HG03565 (cell line): ENCODE data around the gene DTNB.
"Not testable (repeated sequence)": the region's sequence is repeated elsewhere in the genome, so short reads cannot be mapped to it uniquely, and the experiment has no call there.

ENCODE experiments used
- ATAC-seq: cut with Tn5 transposase; IDR thresholded peaks from one replicate; pipeline ENCODE4 v1.9.1; 2021; ENCODE audit warnings: mild to moderate bottlenecking, moderate library complexity; ENCODE audit not compliant: unreplicated experiment

DTNB gene

GRCh38 chr2:25673300-25674076 is at the start of gene DTNB:
DTNB (minus strand) TSS chr2:25673577; CDS start chr2:25652660, 20,917 bp downstream.
- ATAC-seq: peak; percentile 53

GRCh38 chr2:25722224-25722623 is 48.8 kb upstream of the DTNB start:
- ATAC-seq: no peak

- ATAC-seq: no peak
These were observed 47.2 kb upstream of the DTNB start for GRCh38 chr2:25720575-25720974.

- ATAC-seq: no peak
These were observed 41.4 kb upstream of the DTNB start for GRCh38 chr2:25714740-25715139.

GRCh38 chr2:25712455-25712854 is 39.1 kb upstream of the DTNB start:
- ATAC-seq: no peak

DNA sequence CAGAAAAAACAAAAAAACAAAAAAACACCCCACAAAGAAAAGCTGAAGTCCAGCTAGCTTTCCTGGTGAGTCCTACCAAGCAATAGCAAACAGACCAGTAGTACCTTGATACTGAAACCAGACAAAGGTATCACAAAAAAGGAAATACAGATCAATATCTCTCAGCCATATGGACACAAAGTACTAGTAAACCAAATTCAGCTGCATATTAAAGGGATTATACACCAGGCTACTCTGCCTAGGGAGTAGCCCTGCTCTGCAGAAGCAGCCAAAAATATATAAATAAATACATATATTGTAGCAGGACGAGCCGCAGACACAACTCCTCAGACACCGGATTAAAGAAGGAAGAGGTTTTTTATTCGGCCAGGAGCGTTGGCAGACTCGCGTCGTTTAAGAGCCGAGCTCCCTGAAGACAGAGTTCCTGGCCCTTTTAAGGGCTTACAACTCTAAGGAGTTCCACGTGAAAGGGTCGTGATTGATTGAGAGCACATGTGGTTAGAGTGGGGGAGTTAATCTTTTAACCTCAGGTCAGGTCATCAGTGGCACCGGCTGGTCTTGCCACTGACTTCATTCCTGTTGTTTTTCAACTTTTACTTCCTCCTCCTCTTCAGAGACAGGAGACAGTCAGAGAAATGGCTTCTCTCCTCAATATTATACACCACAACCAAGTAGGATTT is 38.4 kb upstream of the DTNB start:
- no peak for ATAC-seq

GRCh38 chr2:25710750-25711149 is 37.4 kb upstream of the DTNB start:
- ATAC-seq: no peak

DNA sequence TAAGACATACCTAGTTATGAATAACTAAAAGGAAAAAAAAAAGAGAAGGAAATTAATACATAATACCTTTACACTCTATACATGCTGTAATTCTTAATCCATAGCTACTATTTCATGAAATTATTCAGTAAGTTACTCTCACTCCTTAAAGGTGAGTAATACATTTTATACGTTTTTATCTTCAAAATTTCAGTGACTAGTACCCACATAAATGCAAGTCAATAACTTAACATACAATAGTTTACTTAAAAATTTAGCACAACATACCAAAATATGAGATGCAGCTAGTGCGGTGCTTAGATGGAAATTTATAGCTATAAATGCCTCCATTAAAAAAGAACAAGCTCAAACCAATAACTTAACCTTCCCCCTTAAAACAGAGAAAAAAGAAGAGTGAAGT is 36.0 kb upstream of the DTNB start:
- ATAC-seq: no peak

- no peak for ATAC-seq
These were observed 34.7 kb upstream of the DTNB start for GRCh38 chr2:25707927-25708590.

- not testable (repeated sequence) for ATAC-seq
These were observed 32.2 kb upstream of the DTNB start for GRCh38 chr2:25705575-25705974.

DNA sequence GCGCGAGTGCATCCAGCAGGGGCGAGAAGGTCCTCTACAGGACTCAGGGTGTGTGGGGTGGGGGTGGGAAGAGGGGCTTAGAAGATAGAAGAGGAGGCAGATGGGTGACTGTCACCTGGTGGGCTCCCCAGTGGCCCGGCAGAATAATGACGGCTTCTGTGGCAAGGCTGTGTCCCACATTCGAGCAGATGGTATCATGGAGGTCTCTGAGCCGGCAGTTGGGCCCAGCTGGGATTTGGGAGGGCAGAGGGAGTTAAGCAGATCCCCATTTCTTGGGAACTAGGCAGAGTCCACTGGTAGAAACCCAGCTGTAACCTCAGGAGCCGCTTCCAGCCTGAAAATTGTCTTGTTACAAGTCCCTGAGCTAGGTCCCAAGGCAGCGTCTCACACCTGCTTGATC is 28.4 kb upstream of the DTNB start:
- no peak for ATAC-seq

DNA sequence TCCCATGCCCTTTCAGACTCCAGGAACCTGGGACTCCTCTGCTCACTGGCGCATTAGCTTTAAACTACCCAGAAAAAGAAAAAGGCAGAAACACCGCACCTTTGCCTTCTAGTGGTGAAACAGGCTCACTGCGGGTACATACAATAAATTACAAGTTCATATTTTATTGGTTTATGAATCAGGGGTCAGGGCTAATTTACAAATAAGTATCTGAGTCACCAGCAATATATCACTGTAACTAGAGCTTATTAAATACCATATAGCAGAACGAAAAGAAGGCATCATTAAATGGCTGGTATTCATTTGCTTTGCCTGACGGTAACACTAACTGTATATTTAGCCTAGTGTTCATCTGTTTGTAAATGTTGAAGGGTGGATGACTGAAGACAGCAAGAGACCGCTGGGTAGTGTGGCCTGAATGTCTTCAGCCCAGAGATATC is 26.9 kb upstream of the DTNB start:
- no peak for ATAC-seq

- no peak for ATAC-seq
These were observed 25.8 kb upstream of the DTNB start for GRCh38 chr2:25699216-25699615.

DNA sequence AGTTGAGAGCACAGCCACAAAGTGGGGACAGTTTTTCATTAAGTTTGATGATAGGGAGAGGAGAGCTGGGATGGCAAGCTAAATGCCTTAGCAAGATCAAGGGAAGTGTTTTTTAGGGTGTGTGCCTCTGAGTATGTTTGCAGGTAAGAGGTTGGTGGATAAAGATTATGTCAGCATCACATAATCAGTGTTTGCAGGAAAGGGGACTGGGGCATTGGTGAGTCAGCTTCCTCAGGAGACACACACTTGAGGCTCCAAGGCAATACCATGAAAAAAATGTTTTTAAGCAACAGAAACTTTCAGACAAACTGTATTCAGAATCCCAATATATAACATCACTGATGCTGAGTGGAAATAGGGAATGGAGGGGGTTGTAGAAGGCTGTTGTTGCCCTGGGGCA is 25.4 kb upstream of the DTNB start:
- no peak for ATAC-seq

DNA sequence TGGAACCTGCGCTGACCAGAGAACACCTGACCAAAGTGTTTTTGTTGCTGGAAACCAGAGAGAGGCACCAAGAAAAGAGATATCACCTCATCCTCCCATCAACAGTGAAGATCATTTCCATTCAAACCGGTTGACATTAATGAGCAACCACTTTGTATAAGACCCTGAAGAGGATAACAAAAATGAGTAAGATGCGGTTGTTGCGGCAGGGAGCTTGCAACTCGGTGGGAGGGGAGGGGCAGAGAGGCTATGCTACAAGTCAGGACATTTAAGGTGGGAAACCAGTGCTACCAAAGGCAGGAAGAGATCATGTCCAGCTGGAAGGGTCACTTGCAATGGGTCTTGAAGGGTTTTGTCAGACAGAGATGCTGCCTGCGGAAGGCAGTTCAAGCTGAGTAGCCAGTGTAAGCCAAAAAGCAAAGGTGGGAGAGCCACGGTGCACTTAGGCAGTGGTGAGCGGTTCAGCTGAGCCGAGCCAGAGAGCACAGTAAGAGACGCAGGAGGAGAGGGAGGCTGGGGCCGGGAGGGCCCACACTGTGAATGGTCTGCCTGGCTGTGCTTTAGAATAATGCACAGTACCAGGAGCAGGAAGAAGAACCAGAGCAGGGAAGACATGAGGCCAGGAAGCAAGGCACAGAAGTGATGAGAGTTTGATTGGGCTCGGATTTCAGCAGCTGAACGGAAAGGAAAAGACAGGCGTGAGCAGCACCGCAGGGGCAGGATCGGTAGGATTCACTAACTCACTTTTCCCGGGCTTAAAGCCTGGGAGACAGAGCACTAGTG is 24.4 kb upstream of the DTNB start:
- no peak for ATAC-seq

DNA sequence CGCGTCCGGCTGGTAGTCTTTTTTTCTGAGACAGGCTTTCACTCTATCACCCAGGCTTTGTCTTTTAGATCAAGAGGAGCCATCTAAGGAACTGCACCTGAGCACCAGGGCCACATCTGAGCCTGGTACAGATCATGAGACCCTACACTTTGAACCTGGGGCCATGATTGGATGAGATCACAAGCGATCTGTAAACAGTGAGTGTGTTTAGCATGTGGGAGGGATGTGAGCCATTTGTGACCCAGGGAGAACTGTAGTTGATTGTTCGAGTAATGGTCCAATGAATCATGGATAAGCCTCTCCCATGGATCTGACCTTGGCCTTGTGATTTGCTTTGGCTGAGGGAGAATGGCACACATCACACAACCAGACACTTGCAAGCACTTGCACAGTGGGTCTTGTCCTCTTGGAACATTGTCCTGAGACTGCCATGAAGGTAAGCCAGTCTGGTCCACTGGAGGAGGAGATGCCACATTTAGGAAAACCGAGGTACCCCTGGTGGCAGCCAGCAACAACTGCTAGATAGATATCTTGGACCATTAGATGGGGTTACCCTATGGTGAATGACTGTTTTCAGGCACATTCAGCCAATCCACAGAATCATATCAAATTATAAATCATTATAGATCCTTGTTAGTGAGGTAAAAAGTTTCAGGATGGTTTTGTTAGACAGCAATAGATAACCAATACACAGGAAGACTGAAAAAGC is 19.5 kb upstream of the DTNB start:
- no peak for ATAC-seq

- ATAC-seq: no peak
These were observed 18.8 kb upstream of the DTNB start for GRCh38 chr2:25692143-25692542.

- ATAC-seq: no peak
These were observed 16.7 kb upstream of the DTNB start for GRCh38 chr2:25690058-25690457.

DNA sequence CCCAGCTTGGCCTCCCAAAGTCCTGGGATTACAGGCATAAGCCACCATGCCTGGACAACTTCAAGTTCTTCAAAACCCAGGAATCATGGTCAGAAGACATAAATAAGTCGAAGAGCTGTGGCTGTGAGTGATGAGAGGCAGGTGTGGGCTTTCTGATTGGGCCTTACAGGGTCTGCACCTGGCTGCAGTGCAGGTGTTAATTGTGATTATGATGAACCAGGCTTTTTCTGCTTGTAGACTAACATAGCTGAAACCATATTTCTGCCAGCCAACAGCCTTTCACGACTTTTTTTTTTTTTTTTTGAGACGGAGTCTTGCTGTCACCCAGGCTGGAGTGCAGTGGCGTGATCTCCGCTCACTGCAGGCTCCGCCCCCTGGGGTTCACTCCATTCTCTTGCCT is 14.9 kb upstream of the DTNB start:
- ATAC-seq: no peak

DNA sequence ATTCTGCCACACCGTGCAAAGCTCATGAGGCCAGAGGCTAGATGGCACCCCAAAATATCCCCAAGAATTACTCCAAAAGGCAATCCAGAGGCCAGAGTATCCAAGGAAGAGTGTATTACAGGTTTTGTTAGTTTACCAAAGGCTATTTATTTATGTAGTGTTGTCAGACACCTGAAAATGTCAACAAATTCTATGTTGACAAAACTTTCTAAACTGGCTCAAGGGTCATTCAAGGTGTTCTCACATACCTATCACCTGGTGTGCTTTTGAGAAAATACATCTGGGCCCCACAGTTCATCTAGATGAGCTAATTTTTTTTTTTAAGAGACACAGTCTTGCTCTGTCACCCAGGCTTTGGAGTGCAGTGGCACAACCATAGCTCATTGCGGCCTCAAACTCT is 12.4 kb upstream of the DTNB start:
- no peak for ATAC-seq
